Measurements from ENCODE around the gene ARHGAP44. TPM values are rescaled to one million over a fixed set of nuclear protein-coding genes. Genes with fewer than 3 reads are reported as not detected.

The ARHGAP44 gene
- total RNA-seq, 1 donor from 2014 or later: 12.4 TPM

- DNase-seq (ENCODE audit: low spot score, unreplicated experiment): no peak
- no peaks in the 10 kb centered on the region for H3K27me3 Mint-ChIP-seq
- H3K4me1 Mint-ChIP-seq (ENCODE audit: low read depth): peaks cover 11% of the 10 kb centered on the region
- peaks cover 13% of the 10 kb centered on the region for H3K36me3 Mint-ChIP-seq (ENCODE audit: insufficient read depth)
- peaks cover 24% of the 10 kb centered on the region for H3K9me3 Mint-ChIP-seq (ENCODE audit: low read depth)
- H3K27ac Mint-ChIP-seq: no peak overlapping the region
- no peak overlapping the region for H3K4me3 Mint-ChIP-seq (ENCODE audit: low read depth)
- TF ChIP-seq CTCF (IDR thresholded peaks at IDR 0.05; ENCODE audit: unreplicated experiment): no peak
Measured at GRCh38 chr17:12813664-12814063, 24.4 kb downstream of the ARHGAP44 start.

GRCh38 chr17:12814718-12815117, 25.4 kb downstream of the ARHGAP44 start:
- DNase-seq (ENCODE audit: low spot score, unreplicated experiment): no peak
- peaks cover 11% of the 10 kb centered on the region for H3K4me1 Mint-ChIP-seq (ENCODE audit: low read depth)
- H3K36me3 Mint-ChIP-seq (ENCODE audit: insufficient read depth): peaks cover 12% of the 10 kb centered on the region
- H3K27ac Mint-ChIP-seq: no peak overlapping the region
- no peak overlapping the region for H3K4me3 Mint-ChIP-seq (ENCODE audit: low read depth)
- no peak for TF ChIP-seq CTCF (IDR thresholded peaks at IDR 0.05; ENCODE audit: unreplicated experiment)
- H3K27me3 Mint-ChIP-seq: no peaks in the 10 kb centered on the region
- H3K9me3 Mint-ChIP-seq (ENCODE audit: low read depth): peaks cover 19% of the 10 kb centered on the region

GRCh38 chr17:12815642-12816141, 26.4 kb downstream of the ARHGAP44 start:
- Mint-ChIP-seq H3K4me1 (ENCODE audit: low read depth) (peaks cover 11% of the 10 kb centered on the region), H3K4me3 (ENCODE audit: low read depth) (no peak overlapping the region), H3K27ac (no peak overlapping the region), H3K36me3 (ENCODE audit: insufficient read depth) (peaks cover 12% of the 10 kb centered on the region), H3K27me3 (no peaks in the 10 kb centered on the region), H3K9me3 (ENCODE audit: low read depth) (peaks cover 16% of the 10 kb centered on the region)
- no peak for DNase-seq (ENCODE audit: low spot score, unreplicated experiment)
- no peak for TF ChIP-seq CTCF (IDR thresholded peaks at IDR 0.05; ENCODE audit: unreplicated experiment)

- no peak overlapping the region for H3K4me3 Mint-ChIP-seq (ENCODE audit: low read depth)
- H3K36me3 Mint-ChIP-seq (ENCODE audit: insufficient read depth): peaks cover 10% of the 10 kb centered on the region
- DNase-seq (ENCODE audit: low spot score, unreplicated experiment): no peak
- H3K27ac Mint-ChIP-seq: no peak overlapping the region
- no peaks in the 10 kb centered on the region for H3K27me3 Mint-ChIP-seq
- peaks cover 3% of the 10 kb centered on the region for H3K4me1 Mint-ChIP-seq (ENCODE audit: low read depth)
- H3K9me3 Mint-ChIP-seq (ENCODE audit: low read depth): peaks cover 16% of the 10 kb centered on the region
- TF ChIP-seq CTCF (IDR thresholded peaks at IDR 0.05; ENCODE audit: unreplicated experiment): no peak
Measured at GRCh38 chr17:12821376-12821940, 32.2 kb downstream of the ARHGAP44 start.

- peaks cover 10% of the 10 kb centered on the region for H3K36me3 Mint-ChIP-seq (ENCODE audit: insufficient read depth)
- DNase-seq (ENCODE audit: low spot score, unreplicated experiment): no peak
- no peak overlapping the region for H3K27ac Mint-ChIP-seq
- H3K4me1 Mint-ChIP-seq (ENCODE audit: low read depth): no peaks in the 10 kb centered on the region
- H3K9me3 Mint-ChIP-seq (ENCODE audit: low read depth): peaks cover 17% of the 10 kb centered on the region
- no peaks in the 10 kb centered on the region for H3K27me3 Mint-ChIP-seq
- no peak overlapping the region for H3K4me3 Mint-ChIP-seq (ENCODE audit: low read depth)
- no peak for TF ChIP-seq CTCF (IDR thresholded peaks at IDR 0.05; ENCODE audit: unreplicated experiment)
Measured at GRCh38 chr17:12826431-12826830, 37.1 kb downstream of the ARHGAP44 start.
